Activated T-helper 2 cell treated with anti-CD3 and anti-CD28 coated beads, Interferon-gamma antibody, Interleukin-2, Interleukin-4, amounts not matched to agents 10 μg/mL and 5 μg/mL and 100 μg/mL, durations not matched to agents 14 hours and 24 hours and 36 hours (primary cell): ENCODE results near the gene FBXO21. TPM values are rescaled to one million over a fixed set of nuclear protein-coding genes. Genes with fewer than 3 reads are reported as not detected.
A peak's percentile ranks its signal among the peaks of the same experiment; 100 is the strongest.
"Not testable (repeated sequence)": the region's sequence is repeated elsewhere in the genome, so short reads cannot be mapped to it uniquely, and the experiment has no call there.

Experiments used
- DNase-seq: peaks from one replicate; pipeline ENCODE4 v3.0.0; 2021; ENCODE audit warnings: low spot score
- H3K27ac Mint-ChIP-seq: one replicate; pipeline ENCODE4 v1.8.0; 2021; ENCODE audit warnings: mixed read lengths
- H3K27me3 Mint-ChIP-seq: one replicate; pipeline ENCODE4 v1.8.0; 2021; ENCODE audit warnings: low read depth, mixed read lengths
- H3K36me3 Mint-ChIP-seq: one replicate; pipeline ENCODE4 v1.8.0; 2021; ENCODE audit warnings: low read depth, mixed read lengths
- H3K4me1 Mint-ChIP-seq: one replicate; pipeline ENCODE4 v1.8.0; 2021; ENCODE audit warnings: low read depth, mixed read lengths
- H3K4me3 Mint-ChIP-seq: one replicate; pipeline ENCODE4 v1.8.0; 2021; ENCODE audit warnings: low read depth, mild to moderate bottlenecking, moderate library complexity, mixed read lengths
- H3K9me3 Mint-ChIP-seq: one replicate; pipeline ENCODE4 v1.8.0; 2021; ENCODE audit warnings: mixed read lengths
- intact Hi-C: fragments of 100-400 bp; cut with micrococcal nuclease; formaldehyde crosslinking; loops from one replicate; pipeline ENCODE4 v1.15.1; 2023
- total RNA-seq: library from RNA; stranded (reverse); gene quantifications from 2 replicates; pipeline ENCODE4 v1.2.3, GENCODE V29; 2022

The FBXO21 gene, protein sequence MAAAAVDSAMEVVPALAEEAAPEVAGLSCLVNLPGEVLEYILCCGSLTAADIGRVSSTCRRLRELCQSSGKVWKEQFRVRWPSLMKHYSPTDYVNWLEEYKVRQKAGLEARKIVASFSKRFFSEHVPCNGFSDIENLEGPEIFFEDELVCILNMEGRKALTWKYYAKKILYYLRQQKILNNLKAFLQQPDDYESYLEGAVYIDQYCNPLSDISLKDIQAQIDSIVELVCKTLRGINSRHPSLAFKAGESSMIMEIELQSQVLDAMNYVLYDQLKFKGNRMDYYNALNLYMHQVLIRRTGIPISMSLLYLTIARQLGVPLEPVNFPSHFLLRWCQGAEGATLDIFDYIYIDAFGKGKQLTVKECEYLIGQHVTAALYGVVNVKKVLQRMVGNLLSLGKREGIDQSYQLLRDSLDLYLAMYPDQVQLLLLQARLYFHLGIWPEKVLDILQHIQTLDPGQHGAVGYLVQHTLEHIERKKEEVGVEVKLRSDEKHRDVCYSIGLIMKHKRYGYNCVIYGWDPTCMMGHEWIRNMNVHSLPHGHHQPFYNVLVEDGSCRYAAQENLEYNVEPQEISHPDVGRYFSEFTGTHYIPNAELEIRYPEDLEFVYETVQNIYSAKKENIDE
- total RNA-seq, result 24.3 and 27.3 TPM in 2 replicates

DNA sequence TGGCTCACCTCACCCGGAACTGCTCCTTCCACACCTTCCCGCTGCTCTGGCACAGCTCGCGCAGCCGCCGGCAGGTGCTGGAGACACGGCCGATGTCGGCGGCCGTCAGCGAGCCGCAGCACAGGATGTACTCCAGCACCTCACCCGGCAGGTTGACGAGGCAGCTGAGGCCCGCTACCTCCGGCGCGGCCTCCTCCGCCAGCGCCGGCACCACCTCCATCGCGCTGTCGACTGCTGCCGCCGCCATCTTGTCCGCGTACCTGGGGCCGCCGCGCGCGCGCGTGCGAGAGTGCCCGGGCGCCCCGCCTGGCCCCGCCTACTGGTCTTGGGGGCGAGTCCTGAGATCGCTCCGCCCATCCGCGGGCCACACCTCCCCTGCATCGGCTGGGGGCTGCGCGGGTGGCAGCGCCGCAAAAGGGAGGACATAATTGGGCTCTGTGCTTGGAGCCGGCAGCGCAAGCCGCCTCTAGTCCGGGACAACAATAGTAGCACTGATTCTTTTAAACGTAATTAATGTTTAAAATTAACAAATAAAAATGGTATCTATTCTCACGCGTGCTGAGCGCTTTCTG, at the start of gene FBXO21:
Gene FBXO21, minus strand, starts transcription at position 261 of the 572 bp plus-strand sequence. Its CDS starts 14 bp downstream, at position 247.
- DNase-seq, result peak; percentile 87
- peaks cover 8% of the 10 kb centered on the region for H3K27me3 Mint-ChIP-seq
- H3K36me3 Mint-ChIP-seq, result peaks cover 31% of the 10 kb centered on the region
- H3K4me3 Mint-ChIP-seq, result peak within 1 kb of the TSS; percentile 89
- intact Hi-C loops, result loop anchor here (1.0 kb wide), 1 partner anchor 452 kb away; the partner anchor contains the start of genes RNFT2 and SPRING1
- peaks cover 5% of the 10 kb centered on the region for H3K9me3 Mint-ChIP-seq
- peak within 1 kb of the TSS; percentile 68 for H3K27ac Mint-ChIP-seq
- H3K4me1 Mint-ChIP-seq, result peaks cover 16% of the 10 kb centered on the region

DNA sequence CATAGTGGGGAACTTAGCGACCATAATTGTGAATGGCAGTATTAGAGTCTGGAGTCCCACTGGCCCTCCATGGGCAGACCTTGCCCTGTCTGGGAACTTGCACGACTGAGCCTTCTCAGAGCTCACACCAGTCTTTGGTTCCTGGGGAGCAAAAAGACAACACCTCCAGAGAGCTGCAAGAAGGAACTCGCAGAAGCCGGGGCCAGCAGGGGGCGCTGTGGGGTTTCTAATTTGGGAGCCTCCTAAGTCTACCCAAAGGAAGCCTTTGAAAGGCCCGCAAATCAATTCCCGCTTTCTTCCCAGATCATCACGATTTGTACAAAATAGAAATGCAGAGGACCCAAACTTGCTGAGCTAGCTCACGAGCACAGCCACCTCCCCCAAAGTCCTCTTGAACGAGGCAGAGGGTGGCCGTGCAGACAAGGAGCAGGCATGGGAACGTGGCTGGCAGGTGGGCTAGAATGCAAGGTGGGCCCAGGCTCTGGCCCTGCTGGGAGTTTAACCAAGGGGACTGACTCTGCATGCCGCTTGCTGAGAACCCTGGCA, 46.3 kb upstream of the FBXO21 start:
- intact Hi-C loops, result no loop called here
- no peaks in the 10 kb centered on the region for H3K4me1 Mint-ChIP-seq
- DNase-seq, result peak; percentile 60
- H3K9me3 Mint-ChIP-seq, result no peaks in the 10 kb centered on the region
- H3K4me3 Mint-ChIP-seq, result no peak overlapping the region
- H3K36me3 Mint-ChIP-seq, result no peaks in the 10 kb centered on the region
- no peak overlapping the region for H3K27ac Mint-ChIP-seq
- H3K27me3 Mint-ChIP-seq, result no peaks in the 10 kb centered on the region

DNA sequence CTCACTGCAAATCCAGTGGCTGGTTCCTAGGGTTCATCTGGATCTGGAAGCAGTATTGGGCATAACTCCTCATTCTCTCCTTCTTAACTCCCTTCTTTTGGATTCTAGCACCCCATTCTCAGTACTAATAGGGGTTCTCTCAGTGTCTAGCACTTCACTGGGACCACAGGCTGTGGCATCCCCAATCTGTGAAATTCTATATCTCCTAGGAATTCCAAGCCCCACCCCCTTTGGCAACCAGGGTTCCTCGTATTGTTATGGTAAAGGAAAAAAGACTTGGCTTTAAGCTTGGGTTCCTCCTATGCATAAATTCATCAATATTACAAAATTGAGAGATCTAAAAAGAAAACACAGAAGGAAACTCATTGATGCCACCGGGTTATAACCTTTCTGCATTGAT, 45.0 kb upstream of the FBXO21 start:
- Mint-ChIP-seq H3K27me3 (no peaks in the 10 kb centered on the region), H3K4me3 (no peak overlapping the region), H3K36me3 (no peaks in the 10 kb centered on the region), H3K27ac (no peak overlapping the region), H3K4me1 (no peaks in the 10 kb centered on the region), H3K9me3 (no peaks in the 10 kb centered on the region)
- no peak for DNase-seq
- intact Hi-C loops, result no loop called here

DNA sequence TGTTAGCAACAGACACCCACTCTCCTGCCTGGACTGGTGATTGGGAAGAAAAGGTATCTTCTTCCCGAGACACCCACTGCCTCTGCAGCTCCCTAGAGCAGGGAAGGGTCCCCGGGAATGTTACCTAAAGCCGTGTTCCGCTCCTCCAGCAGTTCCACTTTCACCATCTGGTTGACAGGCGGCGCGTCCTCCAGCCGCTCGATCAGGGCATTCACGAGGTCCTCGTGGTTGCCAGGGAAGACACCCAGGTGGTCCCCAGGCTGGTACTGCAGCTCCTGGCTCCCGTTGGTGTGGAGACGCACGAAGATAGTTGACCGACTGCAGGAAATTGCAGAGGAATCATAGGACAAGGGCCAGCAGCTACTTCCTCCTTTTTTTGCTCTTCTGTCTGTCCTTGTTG, 44.2 kb upstream of the FBXO21 start:
- intact Hi-C loops, result no loop called here

DNA sequence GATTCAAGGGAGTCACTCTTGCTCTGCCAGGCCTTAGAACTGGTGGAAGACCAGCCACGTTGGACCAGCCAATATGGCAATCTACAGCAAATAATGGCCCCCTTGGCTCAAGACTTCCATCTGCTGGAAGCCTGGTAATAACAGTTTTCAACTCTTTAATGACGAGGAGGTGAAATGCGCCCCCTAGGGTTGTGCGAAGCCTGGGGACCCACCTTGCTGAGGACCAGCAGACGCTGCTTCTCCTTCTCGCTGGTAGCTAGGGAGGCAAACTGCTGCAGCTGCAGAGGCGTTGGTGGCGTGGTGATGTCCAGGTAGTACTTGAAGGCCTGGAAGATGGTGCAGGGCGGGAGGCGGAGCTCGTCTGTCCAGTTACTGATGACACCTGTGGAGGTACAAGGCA, 41.5 kb upstream of the FBXO21 start:
- H3K27me3 Mint-ChIP-seq, result peaks cover 2% of the 10 kb centered on the region
- intact Hi-C loops, result no loop called here
- no peak for DNase-seq
- no peaks in the 10 kb centered on the region for H3K36me3 Mint-ChIP-seq
- H3K27ac Mint-ChIP-seq, result no peak overlapping the region
- no peak overlapping the region for H3K4me3 Mint-ChIP-seq
- no peaks in the 10 kb centered on the region for H3K9me3 Mint-ChIP-seq
- no peaks in the 10 kb centered on the region for H3K4me1 Mint-ChIP-seq

More for the DNA sequence above, 44.2 kb upstream of the FBXO21 start:
- no peak overlapping the region for H3K4me3 Mint-ChIP-seq
- H3K36me3 Mint-ChIP-seq, result no peaks in the 10 kb centered on the region
- no peak for DNase-seq
- no peaks in the 10 kb centered on the region for H3K4me1 Mint-ChIP-seq
- no peaks in the 10 kb centered on the region for H3K27me3 Mint-ChIP-seq
- H3K9me3 Mint-ChIP-seq, result no peaks in the 10 kb centered on the region
- no peak overlapping the region for H3K27ac Mint-ChIP-seq

DNA sequence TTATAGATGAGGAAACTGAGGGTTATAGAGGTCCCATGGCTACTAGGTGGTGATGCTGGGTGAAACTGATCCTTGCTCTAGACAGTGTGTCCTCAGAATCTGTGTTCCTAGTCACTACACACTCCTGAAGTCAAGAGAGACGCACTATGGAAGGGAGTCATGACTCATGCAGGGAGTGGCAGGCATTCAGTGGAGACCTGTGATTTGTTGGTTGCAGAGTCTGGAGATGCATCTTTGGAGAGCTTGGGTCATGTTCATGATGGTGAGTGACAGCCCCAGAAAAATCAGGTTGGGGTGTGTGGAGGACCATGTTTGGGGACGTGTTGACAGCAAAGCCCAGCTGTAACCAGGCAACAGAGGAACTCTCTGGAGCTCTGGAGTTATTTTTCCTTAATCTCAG, 38.0 kb upstream of the FBXO21 start:
- Mint-ChIP-seq H3K36me3 (no peaks in the 10 kb centered on the region), H3K9me3 (no peaks in the 10 kb centered on the region), H3K27ac (no peak overlapping the region), H3K4me3 (no peak overlapping the region), H3K27me3 (peaks cover 2% of the 10 kb centered on the region), H3K4me1 (no peaks in the 10 kb centered on the region)
- intact Hi-C loops, result no loop called here
- no peak for DNase-seq

DNA sequence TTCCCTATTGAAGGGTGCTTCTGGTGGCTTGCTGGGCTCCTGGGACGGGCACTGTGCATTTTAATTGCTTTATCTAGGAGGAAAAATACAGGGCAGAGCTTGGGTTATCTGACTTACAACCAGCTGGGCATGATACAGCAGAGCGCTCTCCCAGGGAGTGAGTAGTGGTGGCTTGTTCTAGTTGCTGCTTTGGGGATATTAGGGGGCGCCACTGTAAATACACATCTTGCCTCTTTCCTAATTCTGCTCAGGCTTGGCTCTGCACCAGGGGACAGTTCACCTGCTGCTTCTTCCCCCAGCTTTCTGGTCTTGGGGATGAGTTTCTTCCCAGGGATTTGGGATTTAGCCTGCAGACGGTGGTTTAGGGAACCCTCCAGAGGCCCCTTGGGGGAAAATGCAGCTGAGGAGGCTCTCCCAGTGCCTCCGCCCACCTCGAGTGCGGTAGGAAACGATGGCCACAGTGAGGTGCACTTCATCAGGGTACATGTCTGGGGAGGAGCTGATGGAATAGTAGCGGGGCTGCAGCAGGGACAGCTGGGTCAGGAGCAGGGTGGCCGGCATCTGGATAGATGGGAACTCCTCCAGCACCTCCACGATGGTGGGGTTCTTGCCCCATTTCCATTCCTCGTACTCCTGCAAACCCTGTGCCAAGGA, 36.9 kb upstream of the FBXO21 start:
- DNase-seq, result no peak
- H3K4me1 Mint-ChIP-seq, result no peaks in the 10 kb centered on the region
- intact Hi-C loops, result no loop called here
- no peaks in the 10 kb centered on the region for H3K9me3 Mint-ChIP-seq
- H3K4me3 Mint-ChIP-seq, result no peak overlapping the region
- H3K36me3 Mint-ChIP-seq, result no peaks in the 10 kb centered on the region
- peaks cover 2% of the 10 kb centered on the region for H3K27me3 Mint-ChIP-seq
- no peak overlapping the region for H3K27ac Mint-ChIP-seq

DNA sequence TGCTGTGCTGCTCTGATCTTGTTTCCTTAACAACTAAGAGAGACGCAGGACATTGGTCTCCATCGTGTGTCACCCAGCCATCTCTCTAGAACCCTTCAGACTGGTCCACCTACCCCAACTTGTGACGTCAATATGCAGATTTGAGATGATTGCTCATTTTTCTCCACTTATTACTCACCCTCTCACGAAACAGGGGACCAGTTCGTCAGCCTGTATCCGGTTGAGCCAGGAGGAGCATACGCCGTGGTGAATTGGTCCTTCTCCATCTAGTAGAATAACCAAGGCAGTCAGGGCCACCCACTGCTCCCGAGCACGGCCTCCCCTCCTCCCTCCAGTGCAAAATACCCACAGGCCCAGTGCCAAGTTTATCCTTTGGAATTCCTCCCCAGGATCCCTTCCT, 36.2 kb upstream of the FBXO21 start:
- peaks cover 2% of the 10 kb centered on the region for H3K27me3 Mint-ChIP-seq
- H3K9me3 Mint-ChIP-seq, result no peaks in the 10 kb centered on the region
- no peaks in the 10 kb centered on the region for H3K36me3 Mint-ChIP-seq
- intact Hi-C loops, result no loop called here
- no peak overlapping the region for H3K4me3 Mint-ChIP-seq
- H3K27ac Mint-ChIP-seq, result no peak overlapping the region
- DNase-seq, result no peak
- H3K4me1 Mint-ChIP-seq, result no peaks in the 10 kb centered on the region

DNA sequence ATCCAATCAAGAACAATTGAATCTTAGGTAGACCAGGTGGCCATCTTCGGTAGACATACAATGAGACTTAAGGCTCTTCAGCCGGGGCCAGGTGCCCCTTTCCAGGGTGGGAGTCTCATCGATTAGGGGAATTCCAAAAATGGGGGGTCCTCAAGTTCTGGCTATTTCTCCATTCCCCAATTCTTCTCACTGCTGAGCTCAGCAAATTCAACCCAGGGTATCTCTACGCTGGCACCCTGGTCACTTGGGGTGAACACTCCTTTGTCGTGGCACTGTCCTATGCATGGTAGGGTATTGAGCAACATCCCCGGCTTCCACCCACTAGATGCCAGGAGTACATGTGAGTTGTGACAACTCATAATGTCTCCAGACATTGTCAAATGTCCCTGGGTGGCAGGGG, 34.9 kb upstream of the FBXO21 start:
- no peaks in the 10 kb centered on the region for H3K4me1 Mint-ChIP-seq
- DNase-seq, result no peak
- H3K36me3 Mint-ChIP-seq, result no peaks in the 10 kb centered on the region
- no peak overlapping the region for H3K27ac Mint-ChIP-seq
- intact Hi-C loops, result no loop called here
- peaks cover 2% of the 10 kb centered on the region for H3K27me3 Mint-ChIP-seq
- no peak overlapping the region for H3K4me3 Mint-ChIP-seq
- H3K9me3 Mint-ChIP-seq, result no peaks in the 10 kb centered on the region

DNA sequence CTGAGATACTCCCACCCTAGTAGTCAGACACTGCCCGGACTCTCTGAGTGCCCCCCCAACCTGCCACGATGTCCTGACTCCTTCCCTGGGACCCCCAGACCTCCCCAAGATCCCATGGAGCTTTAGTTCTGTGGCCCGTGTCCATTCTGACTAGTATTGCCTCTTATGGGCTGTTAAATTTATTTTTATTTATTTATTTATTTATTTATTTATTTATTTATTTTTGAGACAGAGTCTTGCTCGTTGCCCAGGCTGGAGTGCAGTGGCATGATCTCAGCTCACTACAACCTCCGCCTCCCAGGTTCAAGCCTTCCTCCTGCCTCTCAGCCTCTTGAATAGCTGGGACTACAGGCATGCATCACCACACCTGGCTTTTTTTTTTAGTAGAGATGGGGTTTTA, 30.7 kb upstream of the FBXO21 start:
- H3K4me1 Mint-ChIP-seq, intact Hi-C loops, H3K4me3 Mint-ChIP-seq, H3K9me3 Mint-ChIP-seq, H3K27me3 Mint-ChIP-seq, H3K36me3 Mint-ChIP-seq, DNase-seq, H3K27ac Mint-ChIP-seq: not testable (repeated sequence)

DNA sequence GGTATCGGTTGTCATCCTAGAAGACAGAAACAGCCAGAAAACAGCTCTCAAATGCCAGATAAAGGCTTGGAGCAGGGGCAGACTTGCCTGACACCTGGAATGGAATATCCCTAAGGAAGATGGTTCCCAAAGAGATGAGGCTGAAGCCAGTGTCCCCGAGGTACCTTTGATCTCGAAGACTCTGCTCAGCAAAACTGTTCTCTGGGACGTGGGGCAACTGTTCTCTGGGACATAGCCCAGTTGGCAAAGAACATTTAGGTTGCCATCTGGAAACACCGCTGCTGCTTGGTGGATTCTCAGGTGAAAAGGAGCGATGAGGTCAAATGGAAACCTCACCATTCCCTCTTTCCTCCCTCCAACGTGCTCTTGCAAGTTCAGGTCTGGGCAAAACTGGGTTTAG, 27.9 kb upstream of the FBXO21 start:
- no peaks in the 10 kb centered on the region for H3K4me1 Mint-ChIP-seq
- DNase-seq, result no peak
- no peaks in the 10 kb centered on the region for H3K9me3 Mint-ChIP-seq
- intact Hi-C loops, result no loop called here
- no peak overlapping the region for H3K4me3 Mint-ChIP-seq
- H3K27ac Mint-ChIP-seq, result no peak overlapping the region
- H3K27me3 Mint-ChIP-seq, result no peaks in the 10 kb centered on the region
- no peaks in the 10 kb centered on the region for H3K36me3 Mint-ChIP-seq

DNA sequence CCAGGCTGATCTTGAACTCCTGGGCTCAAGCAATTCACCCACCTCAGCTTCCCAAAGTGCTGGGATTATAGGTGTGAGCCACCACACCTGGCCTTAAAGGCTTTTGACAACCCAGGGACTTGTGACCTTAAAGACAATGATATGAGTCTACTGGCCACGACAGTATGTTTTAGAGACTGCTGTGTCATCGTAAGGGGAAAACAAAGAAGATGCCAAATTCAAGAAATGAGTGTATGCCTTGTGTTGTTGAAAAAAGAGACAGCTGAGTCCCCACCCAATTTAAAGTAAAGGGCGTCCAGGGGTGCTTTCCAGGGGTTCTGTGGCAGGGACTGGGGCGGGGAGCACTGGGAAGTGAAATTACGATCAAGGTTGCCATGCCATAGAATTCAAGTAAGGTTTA, 26.4 kb upstream of the FBXO21 start:
- H3K36me3 Mint-ChIP-seq, result no peaks in the 10 kb centered on the region
- intact Hi-C loops, result no loop called here
- no peak overlapping the region for H3K27ac Mint-ChIP-seq
- H3K27me3 Mint-ChIP-seq, result peaks cover under 1% of the 10 kb centered on the region
- H3K4me1 Mint-ChIP-seq, result no peaks in the 10 kb centered on the region
- no peaks in the 10 kb centered on the region for H3K9me3 Mint-ChIP-seq
- DNase-seq, result no peak
- no peak overlapping the region for H3K4me3 Mint-ChIP-seq
